Measurements from ENCODE around the gene FAM240A. TPM values are rescaled to one million over a fixed set of nuclear protein-coding genes. Genes with fewer than 3 reads are reported as not detected.

Gene FAM240A
- total and polyA plus RNA-seq, 10 of the 15 experiments (the other 5 are each of a cell fraction or from before 2014, with no cell fraction given), result not detected

- ChIA-PET SMC1A (ENCODE audit: uncharacterized antibody, unreplicated experiment) (no interaction called here), CTCF (interaction anchor here (1.7 kb wide), 1 partner anchor 76 kb away, joined by 11 read pairs; no protein-coding TSS in a partner anchor), POLR2A (no interaction called here), RAD21 (ENCODE audit: unreplicated experiment) (no interaction called here)
- in situ Hi-C loops (cut with MboI) (no loop called here), intact Hi-C loops (cut with micrococcal nuclease; ENCODE audit: unreplicated experiment) (no loop called here)
- H3K27ac ChIP-seq (ENCODE audit: control insufficient read depth, insufficient read depth), result no peak overlapping the region
- H3K4me2 ChIP-seq (ENCODE audit: control insufficient read depth, insufficient read depth), result no peak overlapping the region
- H3K27me3 ChIP-seq (replicated peaks in 1 of 2; ENCODE audit: control insufficient read depth in 2 of 2, insufficient read depth in 2 of 2, low read length in 1 of 2), result peaks cover 2 to 6% of the 10 kb centered on the region in 2 experiments
- BruUV-seq (replicated peaks), result no TSS peak
- 51% methylated on average over 21 of the region's 21 CpGs for WGBS (ENCODE audit: insufficient coverage, insufficient replicate concordance, low lambda C conversion rate, missing lambda C conversion rate)
- no peaks in the 10 kb centered on the region for H3K4me1 ChIP-seq (ENCODE audit: control insufficient read depth, insufficient read depth, low read length)
- H4K20me1 ChIP-seq (ENCODE audit: control insufficient read depth, insufficient read depth), result no peaks in the 10 kb centered on the region
- H3K9me3 ChIP-seq (replicated peaks; ENCODE audit: control insufficient read depth, insufficient read depth, low read length), result no peaks in the 10 kb centered on the region; the same call in 2 of the 3 replicates
- no peak for DNase-seq (ENCODE audit: low read depth, low spot score)
- no peak for ATAC-seq
- no peak for FAIRE-seq
- H3K36me3 ChIP-seq (ENCODE audit: control insufficient read depth in 2 of 2, insufficient read depth in 2 of 2, low read length in 1 of 2), result no peaks in the 10 kb centered on the region
- H3K9ac ChIP-seq (ENCODE audit: control insufficient read depth, insufficient read depth, low read length), result no peak overlapping the region
- H3K4me3 ChIP-seq, result no peak overlapping the region
- no peaks in the 10 kb centered on the region for H3K79me2 ChIP-seq (ENCODE audit: control insufficient read depth, insufficient read depth, low read length)
- no peak overlapping the region for H2AFZ ChIP-seq (ENCODE audit: control insufficient read depth, low read depth, low read length)
- TF ChIP-seq ATF2 (IDR thresholded peaks at IDR 0.05; ENCODE audit: low read length), result no peak
- no peak for TF ChIP-seq USF1 (IDR thresholded peaks at IDR 0.05; ENCODE audit: borderline replicate concordance, extremely low read length, insufficient read depth, low read depth, low read length)
- no peak for TF ChIP-seq ZNF622 (IDR thresholded peaks at IDR 0.05)
- TF ChIP-seq ZBTB33 (IDR thresholded peaks at IDR 0.05), result no peak
- TF ChIP-seq NR2C2 (IDR thresholded peaks at IDR 0.05; ENCODE audit: borderline replicate concordance, control insufficient read depth, insufficient read length, low read depth), result no peak
- no peak for TF ChIP-seq BHLHE40 (IDR thresholded peaks at IDR 0.05; ENCODE audit: borderline replicate concordance in 1 of 2, low read depth in 2 of 2, low read length in 1 of 2)
- TF ChIP-seq ZNF384 (IDR thresholded peaks at IDR 0.05; ENCODE audit: borderline replicate concordance, low read depth, low read length), result no peak
- TF ChIP-seq TBL1XR1 (IDR thresholded peaks at IDR 0.05; ENCODE audit: low read depth, low read length), result no peak
- no peak for TF ChIP-seq RELA (IDR thresholded peaks at IDR 0.05; ENCODE audit: borderline replicate concordance, partially characterized antibody)
- TF ChIP-seq MTA3 (IDR thresholded peaks at IDR 0.05; ENCODE audit: borderline replicate concordance, low read length), result no peak
- TF ChIP-seq FOS (IDR thresholded peaks at IDR 0.05; ENCODE audit: borderline replicate concordance, extremely low read depth, insufficient read length), result no peak
- no peak for TF ChIP-seq E2F4 (IDR thresholded peaks at IDR 0.05; ENCODE audit: low read depth, low read length)
- no peak for TF ChIP-seq SMARCA5 (IDR thresholded peaks at IDR 0.05)
- no peak for TF ChIP-seq PML (IDR thresholded peaks at IDR 0.05; ENCODE audit: low read length)
- no peak for TF ChIP-seq RAD51 (IDR thresholded peaks at IDR 0.05)
- TF ChIP-seq, protein P1, sequence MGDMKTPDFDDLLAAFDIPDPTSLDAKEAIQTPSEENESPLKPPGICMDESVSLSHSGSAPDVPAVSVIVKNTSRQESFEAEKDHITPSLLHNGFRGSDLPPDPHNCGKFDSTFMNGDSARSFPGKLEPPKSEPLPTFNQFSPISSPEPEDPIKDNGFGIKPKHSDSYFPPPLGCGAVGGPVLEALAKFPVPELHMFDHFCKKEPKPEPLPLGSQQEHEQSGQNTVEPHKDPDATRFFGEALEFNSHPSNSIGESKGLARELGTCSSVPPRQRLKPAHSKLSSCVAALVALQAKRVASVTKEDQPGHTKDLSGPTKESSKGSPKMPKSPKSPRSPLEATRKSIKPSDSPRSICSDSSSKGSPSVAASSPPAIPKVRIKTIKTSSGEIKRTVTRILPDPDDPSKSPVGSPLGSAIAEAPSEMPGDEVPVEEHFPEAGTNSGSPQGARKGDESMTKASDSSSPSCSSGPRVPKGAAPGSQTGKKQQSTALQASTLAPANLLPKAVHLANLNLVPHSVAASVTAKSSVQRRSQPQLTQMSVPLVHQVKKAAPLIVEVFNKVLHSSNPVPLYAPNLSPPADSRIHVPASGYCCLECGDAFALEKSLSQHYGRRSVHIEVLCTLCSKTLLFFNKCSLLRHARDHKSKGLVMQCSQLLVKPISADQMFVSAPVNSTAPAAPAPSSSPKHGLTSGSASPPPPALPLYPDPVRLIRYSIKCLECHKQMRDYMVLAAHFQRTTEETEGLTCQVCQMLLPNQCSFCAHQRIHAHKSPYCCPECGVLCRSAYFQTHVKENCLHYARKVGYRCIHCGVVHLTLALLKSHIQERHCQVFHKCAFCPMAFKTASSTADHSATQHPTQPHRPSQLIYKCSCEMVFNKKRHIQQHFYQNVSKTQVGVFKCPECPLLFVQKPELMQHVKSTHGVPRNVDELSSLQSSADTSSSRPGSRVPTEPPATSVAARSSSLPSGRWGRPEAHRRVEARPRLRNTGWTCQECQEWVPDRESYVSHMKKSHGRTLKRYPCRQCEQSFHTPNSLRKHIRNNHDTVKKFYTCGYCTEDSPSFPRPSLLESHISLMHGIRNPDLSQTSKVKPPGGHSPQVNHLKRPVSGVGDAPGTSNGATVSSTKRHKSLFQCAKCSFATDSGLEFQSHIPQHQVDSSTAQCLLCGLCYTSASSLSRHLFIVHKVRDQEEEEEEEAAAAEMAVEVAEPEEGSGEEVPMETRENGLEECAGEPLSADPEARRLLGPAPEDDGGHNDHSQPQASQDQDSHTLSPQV (IDR thresholded peaks at IDR 0.05), result no peak
Measured at GRCh38 chr3:46565607-46566039, 46.7 kb upstream of the FAM240A start.

Measured in GM12878 (cell line).